Endothelial cell (in vitro differentiated cells): ENCODE data around the gene POTEH. TPM values are rescaled to one million over a fixed set of nuclear protein-coding genes. Genes with fewer than 3 reads are reported as not detected.
"Not testable (repeated sequence)": the region's sequence is repeated elsewhere in the genome, so short reads cannot be mapped to it uniquely, and the experiment has no call there.

Experiments
- DNase-seq: peaks from one replicate; pipeline ENCODE4 v3.0.0; 2021; ENCODE audit warnings: low spot score
- H3K27ac Mint-ChIP-seq: one replicate; pipeline ENCODE4 v1.8.0; 2021; ENCODE audit warnings: mixed read lengths, inconsistent platforms; ENCODE audit not compliant: unreplicated experiment
- H3K27me3 Mint-ChIP-seq: one replicate; pipeline ENCODE4 v1.8.0; 2021; ENCODE audit warnings: mild to moderate bottlenecking, moderate library complexity, mixed read lengths, inconsistent platforms; ENCODE audit not compliant: unreplicated experiment
- H3K36me3 Mint-ChIP-seq: one replicate; pipeline ENCODE4 v1.8.0; 2021; ENCODE audit warnings: mild to moderate bottlenecking, low read depth, mixed read lengths, inconsistent platforms; ENCODE audit not compliant: unreplicated experiment
- H3K4me1 Mint-ChIP-seq: one replicate; pipeline ENCODE4 v1.8.0; 2021; ENCODE audit warnings: mild to moderate bottlenecking, mixed read lengths, inconsistent platforms; ENCODE audit not compliant: unreplicated experiment
- H3K4me3 Mint-ChIP-seq: one replicate; pipeline ENCODE4 v1.8.0; 2021; ENCODE audit warnings: mild to moderate bottlenecking, mixed read lengths, inconsistent platforms; ENCODE audit not compliant: unreplicated experiment
- H3K9me3 Mint-ChIP-seq: one replicate; pipeline ENCODE4 v1.8.0; 2021; ENCODE audit warnings: mixed read lengths, inconsistent platforms; ENCODE audit not compliant: unreplicated experiment
- total RNA-seq: library from RNA; stranded (reverse); fragmentation: NEBNext Ultra II Directional; extraction: Animal tissue kit (Norgen Biotek cat#: 25700); gene quantifications from one replicate; pipeline ENCODE4 v1.2.1, GENCODE V29; 2021; ENCODE audit not compliant: unreplicated experiment

Gene POTEH
- total RNA-seq, 1 donor from 2014 or later: not detected

DNA sequence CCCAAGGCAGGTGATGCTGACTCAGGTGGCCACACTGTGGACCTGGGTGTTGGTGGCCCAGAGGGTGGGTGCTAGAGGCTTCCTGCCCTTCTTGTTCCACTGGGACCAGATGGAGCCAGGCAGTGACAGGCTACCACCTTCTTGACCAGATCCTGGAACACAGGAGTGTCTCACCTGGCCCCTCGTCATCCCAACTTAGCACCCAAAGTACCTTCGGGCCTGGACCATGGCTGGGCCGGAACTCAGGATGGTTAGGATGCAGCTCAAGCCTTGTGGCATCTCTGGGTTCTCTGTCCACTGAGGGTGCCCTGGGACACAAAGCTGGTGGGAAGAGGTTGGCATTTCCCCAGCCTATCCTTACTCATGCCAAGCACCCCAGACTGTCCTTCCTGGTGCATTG is 2.7 kb upstream of the POTEH start:
- not testable (repeated sequence) for H3K4me1 Mint-ChIP-seq, H3K27me3 Mint-ChIP-seq, H3K4me3 Mint-ChIP-seq, H3K36me3 Mint-ChIP-seq, H3K9me3 Mint-ChIP-seq, DNase-seq, H3K27ac Mint-ChIP-seq

DNA sequence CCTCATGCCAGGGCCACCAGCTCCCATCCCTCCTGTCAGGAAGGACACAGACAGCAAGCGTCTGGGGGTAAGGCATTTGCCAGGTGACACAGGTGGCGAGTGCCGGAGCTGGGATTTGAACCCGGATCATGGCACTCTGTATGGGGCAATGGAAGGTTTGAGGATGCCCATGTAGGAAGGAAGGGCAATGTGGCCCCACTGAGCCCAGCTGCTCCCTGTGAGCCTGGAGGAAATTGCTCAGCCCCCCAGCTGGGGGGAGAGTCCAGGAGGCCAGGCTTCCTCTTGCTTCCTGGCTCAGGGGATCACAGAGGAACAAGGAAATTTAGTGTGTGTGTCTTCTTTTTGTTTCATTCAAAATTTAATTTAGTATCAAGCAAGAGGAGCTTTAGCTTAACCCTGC is 2.1 kb upstream of the POTEH start:
- not testable (repeated sequence) for H3K4me1 Mint-ChIP-seq, H3K36me3 Mint-ChIP-seq, DNase-seq, H3K4me3 Mint-ChIP-seq, H3K27ac Mint-ChIP-seq, H3K27me3 Mint-ChIP-seq, H3K9me3 Mint-ChIP-seq

DNA sequence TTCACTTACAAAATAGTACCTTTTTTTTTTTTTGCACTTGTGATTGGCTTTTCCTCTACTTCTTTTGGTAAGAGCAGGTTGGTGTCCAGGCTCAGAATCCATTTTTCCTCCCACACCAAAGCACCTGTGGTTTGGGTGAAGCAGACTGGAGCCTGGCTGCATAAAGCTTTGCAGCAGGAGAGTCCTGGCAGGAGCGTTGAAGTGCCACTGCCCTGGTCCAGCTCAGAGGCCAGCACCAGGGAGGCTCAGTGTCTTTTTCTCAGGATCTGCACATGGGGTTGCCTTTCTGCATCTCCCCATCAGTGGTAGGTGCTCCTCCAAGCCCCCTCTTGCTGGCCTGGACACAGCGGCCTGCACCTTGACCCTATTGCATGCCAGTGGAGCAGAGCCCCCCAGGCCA is 1.7 kb upstream of the POTEH start:
- not testable (repeated sequence) for H3K9me3 Mint-ChIP-seq, H3K36me3 Mint-ChIP-seq, DNase-seq, H3K4me3 Mint-ChIP-seq, H3K27me3 Mint-ChIP-seq, H3K4me1 Mint-ChIP-seq, H3K27ac Mint-ChIP-seq

DNA sequence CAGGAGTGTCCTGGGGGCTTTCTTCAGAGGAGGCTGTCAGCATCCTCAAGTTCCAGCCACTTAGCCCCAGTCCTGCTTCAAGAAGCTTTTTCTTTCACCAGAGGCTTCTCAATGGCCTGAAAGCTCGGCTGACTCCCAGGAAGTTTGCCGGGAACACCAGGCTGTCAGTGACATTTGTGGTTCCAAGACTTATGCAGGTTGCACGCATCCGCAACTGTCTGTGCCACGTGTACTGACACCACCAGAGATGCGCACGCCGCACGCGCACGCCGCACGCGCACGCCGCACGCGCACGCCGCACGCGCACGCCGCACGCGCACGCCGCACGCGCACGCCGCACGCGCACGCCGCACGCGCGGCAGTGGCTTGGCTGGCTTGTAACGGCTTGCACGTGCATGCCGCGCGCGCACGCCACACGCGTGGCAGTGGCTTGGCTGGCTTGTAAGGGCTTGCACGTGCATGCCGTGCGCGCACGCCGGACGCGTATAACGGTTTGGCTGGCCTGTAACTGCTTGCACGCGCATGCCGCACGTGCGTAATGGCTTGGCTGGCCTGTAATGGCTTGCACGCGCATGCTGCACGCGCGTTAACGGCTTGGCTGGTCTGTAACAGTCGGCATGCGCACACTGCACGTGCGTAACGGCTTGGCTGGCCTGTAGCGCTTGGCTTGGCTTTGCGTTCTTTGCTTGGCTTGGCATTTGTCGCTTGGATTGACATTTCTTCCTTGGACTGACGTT is 646 bp upstream of the POTEH start:
- H3K27ac Mint-ChIP-seq, DNase-seq, H3K4me3 Mint-ChIP-seq, H3K4me1 Mint-ChIP-seq, H3K27me3 Mint-ChIP-seq, H3K9me3 Mint-ChIP-seq, H3K36me3 Mint-ChIP-seq: not testable (repeated sequence)

DNA sequence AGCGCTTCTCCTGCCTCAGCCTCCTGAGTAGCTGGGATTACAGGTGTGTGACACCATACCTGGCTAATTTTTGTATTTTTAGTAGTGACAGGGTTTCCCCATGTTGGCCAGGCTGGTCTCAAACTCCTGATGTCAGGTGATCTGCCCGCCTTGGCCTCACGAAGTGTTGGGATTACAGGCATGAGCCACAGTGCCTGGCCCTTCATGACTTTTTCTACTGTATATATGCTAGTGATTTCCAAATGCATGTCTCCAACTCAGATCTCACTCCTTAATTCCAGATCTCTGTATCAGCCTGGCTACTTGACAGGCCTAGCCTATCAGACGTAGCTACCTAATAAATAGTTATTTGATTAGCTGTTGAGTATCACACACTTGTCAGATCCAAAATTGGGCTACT is 23.8 kb downstream of the POTEH start:
- not testable (repeated sequence) for H3K4me3 Mint-ChIP-seq, H3K9me3 Mint-ChIP-seq, H3K27me3 Mint-ChIP-seq, H3K4me1 Mint-ChIP-seq, H3K27ac Mint-ChIP-seq, DNase-seq, H3K36me3 Mint-ChIP-seq

DNA sequence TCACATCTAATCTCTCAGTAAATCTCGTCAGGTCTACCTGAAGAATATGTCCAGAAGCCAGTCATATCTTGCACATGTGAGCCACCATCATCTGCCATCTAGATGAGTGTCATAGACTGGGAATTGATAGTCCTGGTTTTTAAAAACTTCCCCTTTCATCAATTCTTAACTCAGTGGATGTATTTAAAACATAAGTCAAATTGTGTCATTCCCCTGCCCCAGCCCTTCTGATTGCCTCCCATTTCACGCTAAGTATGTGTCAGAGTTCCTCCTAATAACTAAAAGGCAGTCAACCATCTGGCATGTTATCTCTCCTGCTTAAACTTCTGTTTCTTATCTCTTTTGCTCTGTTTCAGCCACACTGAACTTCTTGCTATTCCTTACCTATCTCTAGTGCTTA is 24.3 kb downstream of the POTEH start:
- not testable (repeated sequence) for H3K4me3 Mint-ChIP-seq

DNA sequence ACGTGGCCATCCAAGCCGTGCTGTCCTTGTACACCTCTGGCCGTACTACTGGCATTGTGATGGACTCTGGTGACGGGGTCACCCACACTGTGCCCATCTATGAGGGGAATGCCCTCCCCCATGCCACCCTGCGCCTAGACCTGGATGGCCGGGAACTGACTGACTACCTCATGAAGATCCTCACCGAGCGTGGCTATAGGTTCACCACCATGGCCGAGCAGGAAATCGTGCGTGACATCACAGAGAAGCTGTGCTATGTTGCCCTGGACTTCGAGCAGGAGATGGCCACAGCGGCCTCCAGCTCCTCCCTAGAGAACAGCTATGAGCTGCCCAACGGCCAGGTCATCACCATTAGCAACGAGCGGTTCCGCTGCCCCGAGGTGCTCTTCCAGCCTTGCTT is 32.1 kb downstream of the POTEH start:
- H3K9me3 Mint-ChIP-seq, H3K36me3 Mint-ChIP-seq, H3K27ac Mint-ChIP-seq, H3K27me3 Mint-ChIP-seq, DNase-seq, H3K4me1 Mint-ChIP-seq, H3K4me3 Mint-ChIP-seq: not testable (repeated sequence)

More for the DNA sequence above, 24.3 kb downstream of the POTEH start:
- not testable (repeated sequence) for H3K27me3 Mint-ChIP-seq, H3K9me3 Mint-ChIP-seq, H3K27ac Mint-ChIP-seq, H3K4me1 Mint-ChIP-seq, DNase-seq, H3K36me3 Mint-ChIP-seq

DNA sequence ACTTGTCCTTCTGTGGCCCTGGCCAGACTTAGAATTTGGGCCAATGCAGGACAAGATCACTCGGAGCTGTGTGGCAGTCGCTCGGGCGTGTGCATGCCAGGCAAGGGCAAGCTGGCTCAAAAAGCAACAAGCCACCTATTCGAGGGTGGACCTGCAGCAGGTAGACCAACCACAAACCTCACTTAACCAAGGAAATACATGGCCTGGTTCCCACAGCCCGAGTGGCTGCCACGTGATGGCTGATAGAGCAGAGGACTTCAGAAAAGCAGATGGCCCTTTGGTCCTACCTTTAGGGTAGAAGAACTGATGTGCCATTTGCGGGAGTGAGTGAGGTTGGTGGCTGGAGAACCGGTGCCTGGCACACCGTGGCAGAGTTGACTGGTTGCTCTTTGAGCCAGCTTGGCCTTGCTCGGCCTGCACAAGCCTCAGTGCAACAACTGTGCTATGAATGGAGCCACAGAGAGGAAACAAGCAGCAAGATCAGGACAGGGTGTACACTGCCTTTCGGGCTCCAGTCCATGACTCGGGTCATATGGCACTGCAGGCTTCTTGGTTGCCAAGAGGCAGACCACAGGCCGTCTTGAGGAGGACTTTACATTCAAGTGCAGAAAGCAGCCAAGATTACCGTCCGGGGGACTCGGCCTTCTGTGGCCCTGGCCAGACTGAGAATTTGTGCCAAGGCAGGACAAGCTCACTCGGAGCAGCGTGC is 39.5 kb downstream of the POTEH start:
- not testable (repeated sequence) for H3K36me3 Mint-ChIP-seq, H3K4me3 Mint-ChIP-seq, H3K9me3 Mint-ChIP-seq, H3K4me1 Mint-ChIP-seq, H3K27ac Mint-ChIP-seq, DNase-seq, H3K27me3 Mint-ChIP-seq

DNA sequence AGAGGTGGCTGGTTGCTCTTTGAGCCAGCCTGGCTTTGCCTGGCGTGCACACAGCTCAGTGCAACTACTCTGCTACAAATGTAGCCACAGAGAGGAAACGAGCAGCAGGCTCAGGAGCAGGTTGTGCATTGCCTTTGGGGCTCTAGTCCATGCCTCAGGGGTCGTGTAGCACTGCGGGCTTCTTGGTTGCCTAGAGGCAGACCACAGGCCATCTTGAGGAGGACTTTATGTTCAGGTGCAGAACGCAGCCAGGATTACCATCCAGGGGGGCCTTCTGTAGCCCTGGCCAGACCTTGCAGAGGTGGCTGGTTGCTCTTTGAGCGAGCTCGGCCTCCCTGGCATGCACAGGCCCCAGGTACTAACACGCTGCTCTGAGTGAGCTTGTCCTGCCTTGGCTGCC is 41.2 kb downstream of the POTEH start:
- H3K27me3 Mint-ChIP-seq, DNase-seq, H3K36me3 Mint-ChIP-seq, H3K4me3 Mint-ChIP-seq, H3K27ac Mint-ChIP-seq, H3K4me1 Mint-ChIP-seq, H3K9me3 Mint-ChIP-seq: not testable (repeated sequence)

DNA sequence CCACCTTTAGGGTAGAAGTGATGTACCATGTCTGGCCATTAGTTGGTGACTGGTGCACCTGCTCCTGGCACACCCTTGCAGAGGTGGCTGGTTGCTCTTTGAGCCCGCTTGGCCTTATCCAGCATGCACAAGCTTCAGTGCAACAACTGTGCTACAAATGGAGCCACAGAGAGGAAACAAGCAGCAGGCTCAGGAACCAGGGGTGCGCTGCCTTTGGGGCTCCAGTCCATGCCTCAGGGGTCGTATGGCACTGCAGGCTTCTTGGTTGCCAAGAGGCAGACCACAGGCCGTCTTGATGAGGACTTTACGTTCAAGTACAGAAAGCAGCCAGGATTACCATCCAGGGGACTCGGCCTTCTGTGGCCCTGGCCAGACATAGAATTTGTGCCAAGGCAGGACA is 44.6 kb downstream of the POTEH start:
- not testable (repeated sequence) for H3K9me3 Mint-ChIP-seq, H3K4me1 Mint-ChIP-seq, H3K36me3 Mint-ChIP-seq, H3K27ac Mint-ChIP-seq, H3K27me3 Mint-ChIP-seq, DNase-seq, H3K4me3 Mint-ChIP-seq

DNA sequence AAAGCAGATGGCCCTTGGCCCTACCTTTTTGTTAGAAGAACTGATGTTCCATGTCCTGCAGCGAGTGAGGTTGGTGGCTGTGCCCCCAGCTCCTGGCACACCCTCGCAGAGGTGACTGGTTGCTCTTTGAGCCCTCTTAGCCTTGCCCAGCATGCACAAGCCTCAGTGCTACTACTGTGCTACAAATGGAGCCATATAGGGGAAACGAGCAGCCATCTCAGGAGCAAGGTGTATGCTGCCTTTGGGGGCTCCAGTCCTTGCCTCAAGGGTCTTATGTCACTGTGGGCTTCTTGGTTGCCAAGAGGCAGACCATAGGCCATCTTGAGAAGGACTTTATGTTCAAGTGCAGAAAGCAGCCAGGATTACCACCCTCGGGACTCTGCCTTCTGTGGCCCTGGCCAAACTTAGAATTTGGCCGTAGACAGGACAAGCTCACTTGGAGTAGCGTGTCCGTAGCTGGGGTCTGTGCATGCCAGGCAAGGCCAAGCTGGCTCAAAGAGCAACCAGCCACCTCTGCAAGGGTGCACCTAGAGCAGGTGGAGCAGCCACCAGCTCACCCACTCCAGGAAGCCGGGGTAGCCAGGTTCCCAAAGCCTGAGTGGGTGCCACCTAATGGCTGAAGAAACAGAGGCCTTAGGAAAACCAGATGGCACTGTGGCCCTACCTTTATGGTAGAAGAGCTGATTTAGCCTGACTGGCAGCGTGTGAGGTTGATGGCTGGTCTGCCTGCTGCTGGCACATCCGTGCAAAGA is 48.5 kb downstream of the POTEH start:
- DNase-seq, H3K36me3 Mint-ChIP-seq, H3K4me3 Mint-ChIP-seq, H3K27me3 Mint-ChIP-seq, H3K9me3 Mint-ChIP-seq, H3K4me1 Mint-ChIP-seq, H3K27ac Mint-ChIP-seq: not testable (repeated sequence)

DNA sequence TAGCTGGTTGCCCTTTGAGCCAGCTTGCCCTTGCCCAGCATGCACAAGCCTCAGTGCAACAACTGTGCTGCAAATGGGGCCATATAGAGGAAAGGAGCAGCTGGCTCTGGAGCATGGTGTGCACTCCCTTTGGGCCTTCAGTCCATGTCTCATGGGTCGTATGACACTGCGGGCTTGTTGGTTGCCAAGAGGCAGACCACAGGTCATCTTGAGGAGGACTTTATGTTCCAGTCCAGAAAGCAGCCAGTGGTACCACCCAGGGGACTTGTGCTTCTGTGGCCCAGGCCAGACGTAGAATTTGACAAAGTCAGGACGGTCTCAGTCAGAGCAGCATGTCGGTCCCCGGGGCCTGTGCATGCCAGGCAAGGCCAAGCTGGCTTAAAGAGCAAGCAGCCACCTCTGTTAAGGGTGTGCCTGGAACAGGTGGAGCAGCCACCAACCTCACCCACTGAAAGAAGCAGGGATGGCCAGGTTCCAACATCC is 49.1 kb downstream of the POTEH start:
- not testable (repeated sequence) for H3K27ac Mint-ChIP-seq, H3K4me1 Mint-ChIP-seq, DNase-seq

More for the DNA sequence above, 49.1 kb downstream of the POTEH start:
- H3K27me3 Mint-ChIP-seq, H3K4me3 Mint-ChIP-seq, H3K36me3 Mint-ChIP-seq, H3K9me3 Mint-ChIP-seq: not testable (repeated sequence)
